ENCODE data around the gene SEMA4B.
A peak's percentile ranks its signal among the peaks of the same experiment; 100 is the strongest.

SEMA4B gene

DNA sequence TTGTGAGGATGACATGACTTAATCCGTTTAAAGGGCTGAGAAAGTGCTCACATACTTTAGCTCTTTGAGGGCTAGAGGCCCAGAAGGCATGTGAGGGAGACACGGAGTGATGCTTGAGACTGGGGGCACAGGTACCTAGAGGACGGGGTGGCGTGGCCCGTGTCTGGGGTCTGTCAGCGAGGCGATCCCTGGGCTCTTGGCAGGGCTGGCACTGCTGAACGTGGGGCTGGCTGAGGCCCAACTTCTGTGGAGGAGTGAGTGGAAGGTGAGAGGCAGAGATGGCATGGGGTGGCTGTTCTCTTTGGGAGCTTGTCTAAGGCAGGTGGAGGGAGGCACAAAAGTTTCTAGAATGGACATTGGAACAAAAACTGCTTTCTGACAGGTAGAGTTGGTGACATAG, 9.5 kb downstream of the SEMA4B start:
- no peaks in the 10 kb centered on the region for H3K27me3 ChIP-seq (ENCODE audit: insufficient read depth, poor library complexity, severe bottlenecking)
- DNase-seq (ENCODE audit: low read depth in 1 of 2, low spot score in 1 of 2): no peak
- H3K27ac ChIP-seq (replicated peaks): no peak overlapping the region
- TF ChIP-seq GABPA (IDR thresholded peaks at IDR 0.05; ENCODE audit: low read depth): no peak
- no peak for TF ChIP-seq POLR2AphosphoS5 (IDR thresholded peaks at IDR 0.05; ENCODE audit: low read depth)
- TF ChIP-seq, protein P1, sequence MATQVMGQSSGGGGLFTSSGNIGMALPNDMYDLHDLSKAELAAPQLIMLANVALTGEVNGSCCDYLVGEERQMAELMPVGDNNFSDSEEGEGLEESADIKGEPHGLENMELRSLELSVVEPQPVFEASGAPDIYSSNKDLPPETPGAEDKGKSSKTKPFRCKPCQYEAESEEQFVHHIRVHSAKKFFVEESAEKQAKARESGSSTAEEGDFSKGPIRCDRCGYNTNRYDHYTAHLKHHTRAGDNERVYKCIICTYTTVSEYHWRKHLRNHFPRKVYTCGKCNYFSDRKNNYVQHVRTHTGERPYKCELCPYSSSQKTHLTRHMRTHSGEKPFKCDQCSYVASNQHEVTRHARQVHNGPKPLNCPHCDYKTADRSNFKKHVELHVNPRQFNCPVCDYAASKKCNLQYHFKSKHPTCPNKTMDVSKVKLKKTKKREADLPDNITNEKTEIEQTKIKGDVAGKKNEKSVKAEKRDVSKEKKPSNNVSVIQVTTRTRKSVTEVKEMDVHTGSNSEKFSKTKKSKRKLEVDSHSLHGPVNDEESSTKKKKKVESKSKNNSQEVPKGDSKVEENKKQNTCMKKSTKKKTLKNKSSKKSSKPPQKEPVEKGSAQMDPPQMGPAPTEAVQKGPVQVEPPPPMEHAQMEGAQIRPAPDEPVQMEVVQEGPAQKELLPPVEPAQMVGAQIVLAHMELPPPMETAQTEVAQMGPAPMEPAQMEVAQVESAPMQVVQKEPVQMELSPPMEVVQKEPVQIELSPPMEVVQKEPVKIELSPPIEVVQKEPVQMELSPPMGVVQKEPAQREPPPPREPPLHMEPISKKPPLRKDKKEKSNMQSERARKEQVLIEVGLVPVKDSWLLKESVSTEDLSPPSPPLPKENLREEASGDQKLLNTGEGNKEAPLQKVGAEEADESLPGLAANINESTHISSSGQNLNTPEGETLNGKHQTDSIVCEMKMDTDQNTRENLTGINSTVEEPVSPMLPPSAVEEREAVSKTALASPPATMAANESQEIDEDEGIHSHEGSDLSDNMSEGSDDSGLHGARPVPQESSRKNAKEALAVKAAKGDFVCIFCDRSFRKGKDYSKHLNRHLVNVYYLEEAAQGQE (IDR thresholded peaks at IDR 0.05; ENCODE audit: insufficient replicate concordance, low read depth): no peak
- TF ChIP-seq, protein P2, sequence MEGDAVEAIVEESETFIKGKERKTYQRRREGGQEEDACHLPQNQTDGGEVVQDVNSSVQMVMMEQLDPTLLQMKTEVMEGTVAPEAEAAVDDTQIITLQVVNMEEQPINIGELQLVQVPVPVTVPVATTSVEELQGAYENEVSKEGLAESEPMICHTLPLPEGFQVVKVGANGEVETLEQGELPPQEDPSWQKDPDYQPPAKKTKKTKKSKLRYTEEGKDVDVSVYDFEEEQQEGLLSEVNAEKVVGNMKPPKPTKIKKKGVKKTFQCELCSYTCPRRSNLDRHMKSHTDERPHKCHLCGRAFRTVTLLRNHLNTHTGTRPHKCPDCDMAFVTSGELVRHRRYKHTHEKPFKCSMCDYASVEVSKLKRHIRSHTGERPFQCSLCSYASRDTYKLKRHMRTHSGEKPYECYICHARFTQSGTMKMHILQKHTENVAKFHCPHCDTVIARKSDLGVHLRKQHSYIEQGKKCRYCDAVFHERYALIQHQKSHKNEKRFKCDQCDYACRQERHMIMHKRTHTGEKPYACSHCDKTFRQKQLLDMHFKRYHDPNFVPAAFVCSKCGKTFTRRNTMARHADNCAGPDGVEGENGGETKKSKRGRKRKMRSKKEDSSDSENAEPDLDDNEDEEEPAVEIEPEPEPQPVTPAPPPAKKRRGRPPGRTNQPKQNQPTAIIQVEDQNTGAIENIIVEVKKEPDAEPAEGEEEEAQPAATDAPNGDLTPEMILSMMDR (IDR thresholded peaks at IDR 0.05; ENCODE audit: insufficient read depth, low read length): no peak
- no peak for TF ChIP-seq SPI1 (IDR thresholded peaks at IDR 0.05; ENCODE audit: borderline replicate concordance, low read depth)
- H3K4me3 ChIP-seq (replicated peaks; ENCODE audit: insufficient read depth, low read length): no peak overlapping the region

DNA sequence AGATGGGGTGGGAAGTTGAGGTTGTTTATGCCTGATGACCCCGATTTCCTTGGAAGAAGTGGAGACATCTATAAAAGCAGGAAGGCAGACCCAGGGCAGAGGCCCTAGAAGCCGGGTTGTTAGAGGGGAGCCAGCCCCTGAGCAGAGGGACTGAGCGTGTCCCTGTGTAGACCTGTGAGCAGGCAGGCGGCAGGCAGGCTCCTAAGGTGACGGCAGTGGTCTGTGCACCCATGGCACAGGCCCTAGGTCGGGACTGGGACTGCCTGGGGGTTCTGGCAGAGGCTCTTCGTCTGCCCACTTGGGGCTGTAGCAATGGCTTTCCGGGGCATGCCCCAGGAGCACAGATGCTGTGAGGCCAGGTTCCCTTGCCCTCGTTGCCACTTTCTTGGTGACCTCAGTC, 9.9 kb downstream of the SEMA4B start:
- Histone ChIP-seq H3K4me3 (replicated peaks; ENCODE audit: insufficient read depth, low read length) (no peak overlapping the region), H3K27ac (replicated peaks) (peak overlapping the region; percentile 16; the same call in 1 of the 2 replicates), H3K27me3 (ENCODE audit: insufficient read depth, poor library complexity, severe bottlenecking) (no peaks in the 10 kb centered on the region)
- TF ChIP-seq, protein P1 (IDR thresholded peaks at IDR 0.05; ENCODE audit: insufficient replicate concordance, low read depth): no peak
- TF ChIP-seq POLR2AphosphoS5 (IDR thresholded peaks at IDR 0.05; ENCODE audit: low read depth) (no peak), SPI1 (IDR thresholded peaks at IDR 0.05; ENCODE audit: borderline replicate concordance, low read depth) (no peak), GABPA (IDR thresholded peaks at IDR 0.05; ENCODE audit: low read depth) (no peak)
- TF ChIP-seq, protein P2 (IDR thresholded peaks at IDR 0.05; ENCODE audit: insufficient read depth, low read length): no peak
- no peak for DNase-seq (ENCODE audit: low read depth in 1 of 2, low spot score in 1 of 2)

DNA sequence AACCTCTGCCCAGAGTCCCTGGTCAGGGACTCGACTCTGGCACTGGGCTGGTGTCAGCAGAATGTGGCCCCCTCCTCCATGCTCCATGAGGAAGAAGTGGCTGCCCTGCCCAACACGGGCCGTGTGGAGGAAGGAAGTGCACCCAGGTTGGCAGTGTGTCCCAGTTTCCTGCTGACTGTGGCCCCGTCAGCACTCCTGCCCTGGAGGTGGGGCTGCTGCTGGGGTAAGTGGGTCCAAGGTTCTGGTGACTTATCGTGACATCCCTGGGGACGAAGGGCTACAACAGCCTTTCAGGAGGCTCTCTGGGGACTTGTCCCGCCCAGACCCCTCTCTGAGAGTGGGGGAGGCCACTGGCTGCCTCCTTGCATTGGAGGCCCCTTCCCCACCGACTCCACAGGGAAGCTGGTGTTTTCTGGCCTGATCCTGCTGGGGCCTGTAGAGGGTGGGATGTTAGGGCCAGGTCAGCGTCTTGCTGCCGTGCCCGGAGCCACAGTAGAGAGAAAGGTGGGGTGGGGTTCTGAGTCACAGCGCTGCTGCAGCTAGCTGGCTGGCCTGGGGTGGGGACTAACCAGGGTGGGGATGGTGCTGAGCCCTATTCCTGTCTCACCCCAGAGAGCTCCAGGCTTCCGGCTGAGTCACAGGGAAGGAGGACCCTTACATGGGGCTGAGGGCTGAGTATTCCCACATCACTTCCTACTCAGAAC, 10.5 kb downstream of the SEMA4B start:
- TF ChIP-seq, protein P2 (IDR thresholded peaks at IDR 0.05; ENCODE audit: insufficient read depth, low read length): no peak
- TF ChIP-seq SPI1 (IDR thresholded peaks at IDR 0.05; ENCODE audit: borderline replicate concordance, low read depth): peak; percentile 58; the same call in 1 of the 2 replicates

More for the DNA sequence above, 10.5 kb downstream of the SEMA4B start:
- peak in 1 of 2 experiments; percentile 39 for DNase-seq (ENCODE audit: low read depth in 1 of 2, low spot score in 1 of 2)
- Histone ChIP-seq H3K27ac (replicated peaks) (peak overlapping the region; percentile 16; the same call in 1 of the 2 replicates), H3K27me3 (ENCODE audit: insufficient read depth, poor library complexity, severe bottlenecking) (no peaks in the 10 kb centered on the region), H3K4me3 (replicated peaks; ENCODE audit: insufficient read depth, low read length) (no peak overlapping the region)

All from HL-60 (cell line).